ENCODE results near the gene MNT.
"Not testable (repeated sequence)": the region's sequence is repeated elsewhere in the genome, so short reads cannot be mapped to it uniquely, and the experiment has no call there.

MNT gene

GRCh38 chr17:2400877-2401425 is at the start of gene MNT:
TSS of gene MNT (minus strand) at chr17:2401060. CDS start at chr17:2400712, 348 bp downstream.
- Mint-ChIP-seq H3K9me3 (no peaks in the 10 kb centered on the region), H3K36me3 (no peaks in the 10 kb centered on the region), H3K27ac (peak within 1 kb of the TSS; percentile 99), H3K4me1 (peaks cover 51% of the 10 kb centered on the region), H3K27me3 (no peaks in the 10 kb centered on the region), H3K4me3 (peak within 1 kb of the TSS; percentile 97)

GRCh38 chr17:2450016-2450650 is 49.3 kb upstream of the MNT start:
- Mint-ChIP-seq H3K27ac (no peak overlapping the region), H3K27me3 (no peaks in the 10 kb centered on the region), H3K9me3 (no peaks in the 10 kb centered on the region)

GRCh38 chr17:2449486-2449885 is 48.6 kb upstream of the MNT start:
- Mint-ChIP-seq H3K4me1 (peaks cover 11% of the 10 kb centered on the region), H3K9me3 (no peaks in the 10 kb centered on the region), H3K36me3 (peaks cover 8% of the 10 kb centered on the region), H3K4me3 (no peak overlapping the region), H3K27me3 (no peaks in the 10 kb centered on the region), H3K27ac (no peak overlapping the region)

More at GRCh38 chr17:2450016-2450650, 49.3 kb upstream of the MNT start:
- Mint-ChIP-seq H3K4me1 (peaks cover 9% of the 10 kb centered on the region), H3K36me3 (peaks cover 6% of the 10 kb centered on the region), H3K4me3 (no peak overlapping the region)

GRCh38 chr17:2447479-2447878 is 46.6 kb upstream of the MNT start:
- not testable (repeated sequence) for H3K9me3 Mint-ChIP-seq, H3K4me1 Mint-ChIP-seq, H3K27ac Mint-ChIP-seq, H3K4me3 Mint-ChIP-seq, H3K36me3 Mint-ChIP-seq, H3K27me3 Mint-ChIP-seq

- no peak overlapping the region for H3K4me3 Mint-ChIP-seq
- no peak overlapping the region for H3K27ac Mint-ChIP-seq
- H3K9me3 Mint-ChIP-seq = no peaks in the 10 kb centered on the region
- H3K4me1 Mint-ChIP-seq = peaks cover 3% of the 10 kb centered on the region
- peaks cover 18% of the 10 kb centered on the region for H3K36me3 Mint-ChIP-seq
- H3K27me3 Mint-ChIP-seq = no peaks in the 10 kb centered on the region
Observed at GRCh38 chr17:2445638-2446037, 44.8 kb upstream of the MNT start.

- Mint-ChIP-seq H3K4me1 (peaks cover 3% of the 10 kb centered on the region), H3K36me3 (peaks cover 19% of the 10 kb centered on the region), H3K4me3 (no peak overlapping the region), H3K27ac (no peak overlapping the region), H3K9me3 (no peaks in the 10 kb centered on the region), H3K27me3 (no peaks in the 10 kb centered on the region)
Observed at GRCh38 chr17:2444382-2444781, 43.5 kb upstream of the MNT start.

- H3K4me3 Mint-ChIP-seq = no peak overlapping the region
- no peaks in the 10 kb centered on the region for H3K27me3 Mint-ChIP-seq
- H3K27ac Mint-ChIP-seq = no peak overlapping the region
- peaks cover 3% of the 10 kb centered on the region for H3K4me1 Mint-ChIP-seq
- H3K9me3 Mint-ChIP-seq = no peaks in the 10 kb centered on the region
- peaks cover 19% of the 10 kb centered on the region for H3K36me3 Mint-ChIP-seq
Observed at GRCh38 chr17:2442166-2442565, 41.3 kb upstream of the MNT start.

GRCh38 chr17:2440930-2441329 is 40.1 kb upstream of the MNT start:
- H3K4me3 Mint-ChIP-seq = no peak overlapping the region
- peaks cover 3% of the 10 kb centered on the region for H3K4me1 Mint-ChIP-seq
- no peaks in the 10 kb centered on the region for H3K9me3 Mint-ChIP-seq
- peaks cover 18% of the 10 kb centered on the region for H3K36me3 Mint-ChIP-seq
- no peak overlapping the region for H3K27ac Mint-ChIP-seq
- no peaks in the 10 kb centered on the region for H3K27me3 Mint-ChIP-seq

- H3K27me3 Mint-ChIP-seq, H3K9me3 Mint-ChIP-seq, H3K4me1 Mint-ChIP-seq, H3K4me3 Mint-ChIP-seq, H3K27ac Mint-ChIP-seq: not testable (repeated sequence)
- H3K36me3 Mint-ChIP-seq = peaks cover 14% of the 10 kb centered on the region
Observed at GRCh38 chr17:2439997-2440396, 39.1 kb upstream of the MNT start.

- no peaks in the 10 kb centered on the region for H3K27me3 Mint-ChIP-seq
- no peaks in the 10 kb centered on the region for H3K4me1 Mint-ChIP-seq
- H3K9me3 Mint-ChIP-seq = no peaks in the 10 kb centered on the region
- H3K4me3 Mint-ChIP-seq = no peak overlapping the region
- no peak overlapping the region for H3K27ac Mint-ChIP-seq
- H3K36me3 Mint-ChIP-seq = peaks cover 14% of the 10 kb centered on the region
Observed at GRCh38 chr17:2438823-2439222, 38.0 kb upstream of the MNT start.

- Mint-ChIP-seq H3K4me3 (no peak overlapping the region), H3K27ac (peak overlapping the region; percentile 41), H3K36me3 (peaks cover 15% of the 10 kb centered on the region), H3K4me1 (no peaks in the 10 kb centered on the region), H3K27me3 (no peaks in the 10 kb centered on the region), H3K9me3 (no peaks in the 10 kb centered on the region)
Observed at GRCh38 chr17:2436316-2436905, 35.6 kb upstream of the MNT start.

GRCh38 chr17:2435862-2436261 is 35.0 kb upstream of the MNT start:
- Mint-ChIP-seq H3K27ac (no peak overlapping the region), H3K4me3 (no peak overlapping the region), H3K36me3 (peaks cover 10% of the 10 kb centered on the region), H3K4me1 (no peaks in the 10 kb centered on the region), H3K9me3 (no peaks in the 10 kb centered on the region), H3K27me3 (no peaks in the 10 kb centered on the region)

- Mint-ChIP-seq H3K4me3 (no peak overlapping the region), H3K36me3 (peaks cover 7% of the 10 kb centered on the region), H3K27me3 (no peaks in the 10 kb centered on the region), H3K27ac (no peak overlapping the region), H3K9me3 (no peaks in the 10 kb centered on the region), H3K4me1 (no peaks in the 10 kb centered on the region)
Observed at GRCh38 chr17:2435181-2435741, 34.4 kb upstream of the MNT start.

GRCh38 chr17:2433696-2434095 is 32.8 kb upstream of the MNT start:
- H3K9me3 Mint-ChIP-seq = no peaks in the 10 kb centered on the region
- no peaks in the 10 kb centered on the region for H3K4me1 Mint-ChIP-seq
- no peaks in the 10 kb centered on the region for H3K27me3 Mint-ChIP-seq
- peaks cover 7% of the 10 kb centered on the region for H3K36me3 Mint-ChIP-seq
- H3K4me3 Mint-ChIP-seq = no peak overlapping the region
- no peak overlapping the region for H3K27ac Mint-ChIP-seq

- no peaks in the 10 kb centered on the region for H3K4me1 Mint-ChIP-seq
- no peaks in the 10 kb centered on the region for H3K27me3 Mint-ChIP-seq
- no peak overlapping the region for H3K4me3 Mint-ChIP-seq
- peaks cover 2% of the 10 kb centered on the region for H3K36me3 Mint-ChIP-seq
- peak overlapping the region; percentile 55 for H3K27ac Mint-ChIP-seq
- H3K9me3 Mint-ChIP-seq = no peaks in the 10 kb centered on the region
Observed at GRCh38 chr17:2427910-2428309, 27.1 kb upstream of the MNT start.

GRCh38 chr17:2427215-2427614 is 26.4 kb upstream of the MNT start:
- H3K36me3 Mint-ChIP-seq = no peaks in the 10 kb centered on the region
- H3K4me1 Mint-ChIP-seq = no peaks in the 10 kb centered on the region
- H3K9me3 Mint-ChIP-seq = no peaks in the 10 kb centered on the region
- no peak overlapping the region for H3K27ac Mint-ChIP-seq
- no peaks in the 10 kb centered on the region for H3K27me3 Mint-ChIP-seq
- H3K4me3 Mint-ChIP-seq = no peak overlapping the region

Measured in activated naive CD4-positive, alpha-beta T cell treated with anti-CD3 and anti-CD28 coated beads, Interleukin-2, amount 50 U/mL, for 24 hours (primary cell).